ENCODE data around the gene ITPA. TPM values are rescaled to one million over a fixed set of nuclear protein-coding genes. Genes with fewer than 3 reads are reported as not detected.

ITPA gene
- total RNA-seq, 4 donors from 2014 or later: 58.3 to 81.3 (median 68.2) TPM

DNA sequence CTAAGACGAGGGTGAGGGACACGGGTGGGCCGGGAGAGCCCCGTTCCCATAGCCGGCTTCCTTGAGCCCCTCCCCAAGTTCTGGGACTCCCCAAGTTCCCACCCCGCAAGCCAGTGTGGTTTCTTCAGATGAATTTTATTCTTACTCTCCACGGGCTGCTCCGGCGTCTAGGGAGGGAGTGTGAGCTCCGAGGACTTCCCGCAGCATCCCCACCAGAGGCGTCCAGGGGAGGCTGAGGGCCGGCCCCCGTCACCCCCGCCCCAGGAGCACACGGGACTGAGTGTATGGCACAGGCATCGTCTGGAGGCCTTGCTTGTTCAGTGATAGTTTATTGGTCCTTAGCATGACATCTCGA, 39.7 kb downstream of the ITPA start:
- TF ChIP-seq, protein P1, sequence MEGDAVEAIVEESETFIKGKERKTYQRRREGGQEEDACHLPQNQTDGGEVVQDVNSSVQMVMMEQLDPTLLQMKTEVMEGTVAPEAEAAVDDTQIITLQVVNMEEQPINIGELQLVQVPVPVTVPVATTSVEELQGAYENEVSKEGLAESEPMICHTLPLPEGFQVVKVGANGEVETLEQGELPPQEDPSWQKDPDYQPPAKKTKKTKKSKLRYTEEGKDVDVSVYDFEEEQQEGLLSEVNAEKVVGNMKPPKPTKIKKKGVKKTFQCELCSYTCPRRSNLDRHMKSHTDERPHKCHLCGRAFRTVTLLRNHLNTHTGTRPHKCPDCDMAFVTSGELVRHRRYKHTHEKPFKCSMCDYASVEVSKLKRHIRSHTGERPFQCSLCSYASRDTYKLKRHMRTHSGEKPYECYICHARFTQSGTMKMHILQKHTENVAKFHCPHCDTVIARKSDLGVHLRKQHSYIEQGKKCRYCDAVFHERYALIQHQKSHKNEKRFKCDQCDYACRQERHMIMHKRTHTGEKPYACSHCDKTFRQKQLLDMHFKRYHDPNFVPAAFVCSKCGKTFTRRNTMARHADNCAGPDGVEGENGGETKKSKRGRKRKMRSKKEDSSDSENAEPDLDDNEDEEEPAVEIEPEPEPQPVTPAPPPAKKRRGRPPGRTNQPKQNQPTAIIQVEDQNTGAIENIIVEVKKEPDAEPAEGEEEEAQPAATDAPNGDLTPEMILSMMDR (IDR thresholded peaks at IDR 0.05): no peak
- TF ChIP-seq POLR2A (IDR thresholded peaks at IDR 0.05): no peak
- H3K36me3 ChIP-seq: peaks cover 7 to 15% of the 10 kb centered on the region in 2 donors
- H3K27me3 ChIP-seq: no peaks in the 10 kb centered on the region
- intact Hi-C loops (cut with DNase I): no loop called here
- no peak overlapping the region for H3K4me3 ChIP-seq (replicated peaks in 1 of 3)
- no peaks in the 10 kb centered on the region for H3K9me3 ChIP-seq
- WGBS, 2 donors: 33 to 45% methylated on average over 14 to 18 of the region's 18 CpGs
- H3K4me1 ChIP-seq: peaks cover 17 to 22% of the 10 kb centered on the region in 2 donors
- no peak for DNase-seq
- no peak overlapping the region for H3K27ac ChIP-seq

DNA sequence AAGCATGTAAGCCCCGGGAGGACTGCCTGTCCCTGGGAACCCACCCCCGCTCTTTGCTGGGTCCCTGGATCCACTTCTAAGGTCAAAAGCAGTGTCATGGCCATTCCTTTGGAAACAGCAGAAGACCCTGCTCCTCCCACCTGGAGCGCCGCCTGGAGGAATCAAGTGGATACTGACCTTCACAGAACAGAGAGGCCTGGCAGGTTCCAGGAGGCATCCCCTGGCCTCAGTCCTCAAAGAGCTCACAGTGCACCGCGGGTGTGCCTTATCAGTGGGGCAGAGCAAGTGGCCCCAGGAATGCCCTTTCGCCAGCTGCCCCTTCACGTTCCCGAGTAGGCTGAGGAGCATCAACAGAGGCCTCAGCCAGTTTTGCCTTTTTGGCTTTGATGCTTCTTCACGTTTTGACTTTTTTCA, 40.8 kb downstream of the ITPA start:
- Histone ChIP-seq H3K4me3 (replicated peaks in 1 of 3) (no peak overlapping the region), H3K9me3 (no peaks in the 10 kb centered on the region), H3K36me3 (peaks cover 16 to 24% of the 10 kb centered on the region in 2 donors), H3K4me1 (peaks cover 8 to 16% of the 10 kb centered on the region in 2 donors), H3K27ac (no peak overlapping the region), H3K27me3 (no peaks in the 10 kb centered on the region)
- peak in 1 of 2 donors; percentile 26 for DNase-seq
- TF ChIP-seq POLR2A (IDR thresholded peaks at IDR 0.05): no peak
- TF ChIP-seq, protein P1 (IDR thresholded peaks at IDR 0.05): no peak
- WGBS, 2 donors: 66 to 72% methylated on average over 10 of the region's 10 CpGs
- intact Hi-C loops (cut with DNase I): no loop called here

DNA sequence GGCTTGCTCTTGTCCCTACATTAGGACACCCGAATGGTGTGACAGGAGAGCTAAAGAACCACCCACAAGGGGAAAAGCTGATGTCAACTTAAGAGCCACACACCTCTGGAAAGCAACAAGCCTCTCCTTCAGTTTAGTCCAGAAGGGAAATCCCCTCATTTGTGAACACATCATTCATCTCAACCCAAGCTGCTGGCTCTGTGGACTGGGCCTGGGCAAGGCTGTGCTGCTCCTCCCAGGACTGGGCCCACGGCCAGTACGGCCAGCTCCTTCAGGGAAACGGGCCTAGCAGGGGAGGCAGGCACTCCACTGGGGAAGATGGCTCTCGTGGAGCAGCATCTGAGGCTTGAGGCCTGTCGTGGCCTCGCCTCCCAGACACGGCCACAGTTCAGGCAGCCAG, 42.5 kb downstream of the ITPA start:
- WGBS, 2 donors: 46 to 77% methylated on average over 1 to 8 of the region's 8 CpGs
- TF ChIP-seq POLR2A (IDR thresholded peaks at IDR 0.05): no peak
- TF ChIP-seq, protein P1 (IDR thresholded peaks at IDR 0.05): no peak
- Histone ChIP-seq H3K36me3 (peaks cover 30 to 39% of the 10 kb centered on the region in 2 donors), H3K27me3 (no peaks in the 10 kb centered on the region), H3K4me3 (replicated peaks in 1 of 3) (no peak overlapping the region), H3K9me3 (no peaks in the 10 kb centered on the region), H3K4me1 (peaks cover 8 to 9% of the 10 kb centered on the region in 2 donors), H3K27ac (no peak overlapping the region)
- intact Hi-C loops (cut with DNase I): no loop called here
- peak; percentile 21 to 70 for DNase-seq

DNA sequence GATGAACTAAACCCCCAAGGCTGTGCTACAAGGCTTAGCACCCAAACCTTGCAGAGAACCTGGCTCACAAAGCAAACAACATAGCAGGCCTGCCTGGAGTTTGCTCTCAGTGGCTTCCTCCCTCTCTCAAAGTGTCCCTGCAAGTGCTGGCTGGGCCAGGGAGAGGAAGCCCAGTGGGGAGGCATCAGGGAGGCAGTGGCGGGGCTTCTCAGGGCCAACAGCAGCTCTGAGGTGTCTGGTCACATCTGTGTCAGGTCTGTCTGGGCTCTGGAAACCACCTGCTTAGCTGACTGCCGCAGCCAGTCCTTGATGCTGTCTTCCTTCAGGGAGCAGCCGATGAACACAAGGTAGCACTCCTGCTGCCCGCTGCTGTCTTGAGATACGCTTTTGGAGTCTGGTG, 46.4 kb downstream of the ITPA start:
- Histone ChIP-seq H3K27ac (no peak overlapping the region), H3K9me3 (no peaks in the 10 kb centered on the region), H3K4me1 (no peaks in the 10 kb centered on the region), H3K36me3 (peaks cover 45 to 51% of the 10 kb centered on the region in 2 donors), H3K4me3 (replicated peaks in 1 of 3) (no peak overlapping the region), H3K27me3 (no peaks in the 10 kb centered on the region)
- no peak for DNase-seq
- 89 to 98% methylated on average over 4 of the region's 5 CpGs for WGBS, 2 donors
- TF ChIP-seq, protein P1 (IDR thresholded peaks at IDR 0.05): no peak
- TF ChIP-seq POLR2A (IDR thresholded peaks at IDR 0.05): no peak
- intact Hi-C loops (cut with DNase I): no loop called here

DNA sequence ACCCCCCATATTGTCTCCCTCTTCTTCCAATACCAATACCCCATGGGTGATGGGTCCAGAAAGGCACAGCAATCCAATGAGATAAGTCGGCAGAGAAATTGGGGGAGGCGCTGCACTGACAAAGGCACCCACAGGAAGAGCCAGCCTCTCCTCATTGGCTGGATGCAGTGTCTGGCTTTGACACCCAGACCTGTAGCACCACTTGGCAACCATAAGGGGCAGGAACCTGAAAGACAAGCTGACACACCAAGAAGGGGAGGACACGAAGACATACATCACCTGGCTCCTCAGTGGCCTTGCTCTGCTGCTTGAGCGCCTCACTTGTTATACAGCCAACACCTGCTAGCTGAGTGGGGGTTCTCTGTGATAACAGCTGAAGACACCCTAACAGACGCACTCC, 49.1 kb downstream of the ITPA start:
- no peaks in the 10 kb centered on the region for H3K9me3 ChIP-seq
- WGBS, 2 donors: 90 to 92% methylated on average over 5 of the region's 5 CpGs
- no peak for TF ChIP-seq POLR2A (IDR thresholded peaks at IDR 0.05)
- TF ChIP-seq, protein P1 (IDR thresholded peaks at IDR 0.05): no peak
- intact Hi-C loops (cut with DNase I): no loop called here
- H3K4me1 ChIP-seq: no peaks in the 10 kb centered on the region
- peaks cover 38 to 45% of the 10 kb centered on the region in 2 donors for H3K36me3 ChIP-seq
- no peak for DNase-seq
- H3K27ac ChIP-seq: no peak overlapping the region
- H3K4me3 ChIP-seq (replicated peaks in 1 of 3): no peak overlapping the region
- H3K27me3 ChIP-seq: no peaks in the 10 kb centered on the region
